Sigmoid colon (tissue), 4 donors: ENCODE data around the gene SYNE3.

Experiments used
- EP300 ChIP-seq, 4 donors: sonication (generic); formaldehyde crosslinking; IDR thresholded peaks; one replicate each; pipeline ENCODE4 v1.6.1; 2017; ENCODE audit warnings: antibody characterized with exemption in 4 of 4
- POLR2A ChIP-seq, 2 donors: fragments of 450-650 bp; IDR thresholded peaks; one replicate each; pipeline ENCODE4 v1.6.1; 2016; ENCODE audit warnings: antibody characterized with exemption in 2 of 2, mild to moderate bottlenecking in 2 of 2, moderate library complexity in 2 of 2

DNA sequence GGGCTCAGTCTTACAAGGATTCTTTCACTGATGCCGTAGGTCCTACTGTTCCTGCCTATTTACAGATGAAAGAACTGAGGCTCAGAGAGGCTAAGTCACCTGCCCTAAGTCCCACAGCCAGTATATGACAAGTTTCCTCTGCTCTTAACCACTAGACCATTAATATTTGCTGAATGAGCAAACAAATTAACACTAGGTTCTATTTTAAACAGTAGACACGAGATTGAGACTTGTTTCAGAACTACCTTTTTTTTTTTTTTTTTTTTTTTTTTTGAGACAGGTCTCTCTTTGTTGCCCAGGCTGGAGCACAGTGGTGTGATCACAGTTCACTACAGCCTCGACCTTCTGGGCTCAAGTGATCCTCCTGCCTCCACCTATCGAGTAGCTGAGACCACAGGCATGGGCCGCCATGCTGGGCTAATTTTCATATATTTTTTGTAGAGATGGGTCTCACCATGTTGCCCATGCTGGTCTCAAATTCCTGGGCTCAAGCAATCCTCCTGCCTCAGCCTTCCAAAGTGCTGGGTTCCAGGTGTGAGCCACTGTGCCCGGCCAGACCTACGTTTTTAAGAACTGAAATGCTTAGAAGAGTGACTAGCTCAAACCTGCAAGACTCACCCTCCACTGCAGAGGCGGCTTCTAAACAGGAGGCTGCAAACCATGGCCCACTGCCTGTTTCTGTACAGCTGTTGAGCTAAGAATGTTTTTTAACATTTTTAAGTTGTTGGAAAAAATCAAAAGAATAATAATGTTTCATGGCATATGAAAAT, 12.9 kb downstream of the SYNE3 start:
- TF ChIP-seq EP300 (IDR thresholded peaks at IDR 0.05) (no peak), POLR2A (IDR thresholded peaks at IDR 0.05) (no peak)
